ENCODE results near the gene CYLD. TPM values are rescaled to one million over a fixed set of nuclear protein-coding genes. Genes with fewer than 3 reads are reported as not detected.

CYLD gene
- polyA plus RNA-seq, 4 donors = 21.8 to 25.7 (median 22.8) TPM

GRCh38 chr16:50839920-50840729, 98.2 kb downstream of the CYLD start:
- no peak for DNase-seq (ENCODE audit: low read depth in 4 of 4, low spot score in 2 of 4)

GRCh38 chr16:50841081-50841886, 99.4 kb downstream of the CYLD start:
- DNase-seq (ENCODE audit: low read depth in 4 of 4, low spot score in 2 of 4) = peak in 1 of 4 donors; percentile 5

- DNase-seq (ENCODE audit: low read depth in 4 of 4, low spot score in 2 of 4) = no peak
These were observed 100.2 kb downstream of the CYLD start for GRCh38 chr16:50842013-50842505.

GRCh38 chr16:50842589-50842988, 100.7 kb downstream of the CYLD start:
- DNase-seq (ENCODE audit: low read depth in 4 of 4, low spot score in 2 of 4) = peak in 1 of 4 donors; percentile 1

GRCh38 chr16:50844840-50845239, 103.0 kb downstream of the CYLD start:
- no peak for DNase-seq (ENCODE audit: low read depth in 4 of 4, low spot score in 2 of 4)

GRCh38 chr16:50845296-50845695, 103.4 kb downstream of the CYLD start:
- no peak for DNase-seq (ENCODE audit: low read depth in 4 of 4, low spot score in 2 of 4)

GRCh38 chr16:50846511-50846910, 104.6 kb downstream of the CYLD start:
- DNase-seq (ENCODE audit: low read depth in 4 of 4, low spot score in 2 of 4) = no peak

- no peak for DNase-seq (ENCODE audit: low read depth in 4 of 4, low spot score in 2 of 4)
These were observed 105.3 kb downstream of the CYLD start for GRCh38 chr16:50847166-50847565.

GRCh38 chr16:50848755-50849514, 107.0 kb downstream of the CYLD start:
- no peak for DNase-seq (ENCODE audit: low read depth in 4 of 4, low spot score in 2 of 4)

Other genes with a start within 250 kb of the CYLD start
- gene NKD1, start 193.7 kb upstream of the CYLD start, polyA plus RNA-seq (ENCODE audit: insufficient read length in 4 of 4) = 10 to 100 TPM; 10.4 to 14.6 (median 13.2) TPM
- under 1 TPM; 0.60 to 0.82 (median 0.68) TPM for gene SNX20, start 60.8 kb upstream of the CYLD start, polyA plus RNA-seq (ENCODE audit: insufficient read length in 4 of 4)
- gene NOD2, start 48.5 kb upstream of the CYLD start, polyA plus RNA-seq (ENCODE audit: insufficient read length in 4 of 4) = under 1 TPM; 0.28 to 0.46 (median 0.36) TPM

Data from left renal cortex interstitium (tissue), 4 donors.